Activated CD8-positive, alpha-beta memory T cell treated with anti-CD3 and anti-CD28 coated beads for 1 hour (primary cell): Measurements from ENCODE around the gene SLAIN2.
"Not testable (repeated sequence)": the region's sequence is repeated elsewhere in the genome, so short reads cannot be mapped to it uniquely, and the experiment has no call there.

ENCODE experiments used
- DNase-seq, 2 donors: peaks; one replicate each; pipeline ENCODE4 v3.0.0-alpha.2; 2020; ENCODE audit warnings: low read depth in 1 of 2; ENCODE audit errors: extremely low read depth in 1 of 2

SLAIN2 gene

GRCh38 chr4:48340965-48341775, at the start of gene SLAIN2:
Gene SLAIN2, plus strand, starts transcription at chr4:48341529. Its CDS starts 211 bp downstream, at chr4:48341740.
- DNase-seq, result peak; percentile 92 to 99

- DNase-seq, result not testable (repeated sequence)
Observed at GRCh38 chr4:48292218-48292790, 49.0 kb upstream of the SLAIN2 start.

GRCh38 chr4:48295116-48295515, 46.2 kb upstream of the SLAIN2 start:
- DNase-seq, result no peak

GRCh38 chr4:48296365-48296764, 45.0 kb upstream of the SLAIN2 start:
- DNase-seq, result no peak

GRCh38 chr4:48297256-48297846, 44.0 kb upstream of the SLAIN2 start:
- DNase-seq, result no peak

GRCh38 chr4:48299560-48299959, 41.8 kb upstream of the SLAIN2 start:
- DNase-seq, result no peak

GRCh38 chr4:48300004-48300403, 41.3 kb upstream of the SLAIN2 start:
- DNase-seq, result no peak

GRCh38 chr4:48305508-48305907, 35.8 kb upstream of the SLAIN2 start:
- DNase-seq, result no peak

GRCh38 chr4:48307528-48307927, 33.8 kb upstream of the SLAIN2 start:
- no peak for DNase-seq

- no peak for DNase-seq
Observed at GRCh38 chr4:48308901-48309300, 32.4 kb upstream of the SLAIN2 start.

- DNase-seq, result no peak
Observed at GRCh38 chr4:48311896-48312295, 29.4 kb upstream of the SLAIN2 start.

- not testable (repeated sequence) for DNase-seq
Observed at GRCh38 chr4:48314746-48315145, 26.6 kb upstream of the SLAIN2 start.

GRCh38 chr4:48315728-48316630, 25.4 kb upstream of the SLAIN2 start:
- no peak for DNase-seq

GRCh38 chr4:48321312-48321711, 20.0 kb upstream of the SLAIN2 start:
- DNase-seq, result no peak

GRCh38 chr4:48322063-48322462, 19.3 kb upstream of the SLAIN2 start:
- no peak for DNase-seq

GRCh38 chr4:48324281-48324680, 17.0 kb upstream of the SLAIN2 start:
- no peak for DNase-seq

- no peak for DNase-seq
Observed at GRCh38 chr4:48329193-48329592, 12.1 kb upstream of the SLAIN2 start.

- DNase-seq, result no peak
Observed at GRCh38 chr4:48329976-48330375, 11.4 kb upstream of the SLAIN2 start.

GRCh38 chr4:48331577-48332330, 9.6 kb upstream of the SLAIN2 start:
- no peak for DNase-seq

GRCh38 chr4:48332661-48333060, 8.7 kb upstream of the SLAIN2 start:
- DNase-seq, result no peak
